GM21423 (cell line): ENCODE results near the gene ATRAID.
"Not testable (repeated sequence)": the region's sequence is repeated elsewhere in the genome, so short reads cannot be mapped to it uniquely, and the experiment has no call there.

Experiments used
- ATAC-seq: cut with Tn5 transposase; IDR thresholded peaks from one replicate; pipeline ENCODE4 v1.9.1; 2021; ENCODE audit warnings: mild to moderate bottlenecking, moderate library complexity; ENCODE audit not compliant: unreplicated experiment

The ATRAID gene, protein sequence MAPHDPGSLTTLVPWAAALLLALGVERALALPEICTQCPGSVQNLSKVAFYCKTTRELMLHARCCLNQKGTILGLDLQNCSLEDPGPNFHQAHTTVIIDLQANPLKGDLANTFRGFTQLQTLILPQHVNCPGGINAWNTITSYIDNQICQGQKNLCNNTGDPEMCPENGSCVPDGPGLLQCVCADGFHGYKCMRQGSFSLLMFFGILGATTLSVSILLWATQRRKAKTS

DNA sequence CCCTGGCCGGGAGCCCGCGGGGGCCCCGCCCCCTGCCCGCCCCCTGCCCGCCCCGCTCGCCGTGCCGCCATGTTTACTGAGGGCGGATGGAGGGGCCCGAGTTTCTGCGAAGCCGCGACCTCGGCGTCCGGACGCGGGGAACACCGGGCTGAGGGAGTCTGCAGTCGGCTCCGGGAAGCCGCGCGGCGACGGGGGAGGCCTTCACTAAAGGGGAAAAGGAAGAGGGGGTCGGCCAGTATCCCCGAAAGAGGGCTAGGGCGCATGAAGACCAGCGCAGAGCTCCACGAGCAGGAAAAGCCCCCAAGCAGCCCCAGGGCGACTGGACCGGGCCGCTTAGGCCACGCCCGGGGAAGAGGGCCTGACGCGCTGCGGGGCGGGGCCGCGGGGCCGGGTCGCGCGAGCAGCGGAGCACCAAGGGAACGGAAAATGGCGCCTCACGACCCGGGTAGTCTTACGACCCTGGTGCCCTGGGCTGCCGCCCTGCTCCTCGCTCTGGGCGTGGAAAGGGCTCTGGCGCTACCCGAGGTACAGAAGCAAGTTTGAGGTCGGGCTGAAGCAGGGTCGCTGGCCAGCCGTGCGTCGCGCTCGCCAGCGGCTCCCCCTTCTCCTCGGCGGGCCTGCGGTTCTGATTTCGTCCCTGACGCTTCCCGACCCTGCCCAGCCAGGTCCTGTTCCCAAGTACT is at the start of gene ATRAID, which contains the start of gene SLC5A6:
Gene ATRAID (plus strand): TSS at position 99 of the 683 bp plus-strand sequence. CDS start 328 bp downstream, at position 427.
Gene SLC5A6 (minus strand): TSS at position 326 of the 683 bp plus-strand sequence. CDS start 4,618 bp downstream, outside the sequence.
- ATAC-seq = peak; percentile 80

DNA sequence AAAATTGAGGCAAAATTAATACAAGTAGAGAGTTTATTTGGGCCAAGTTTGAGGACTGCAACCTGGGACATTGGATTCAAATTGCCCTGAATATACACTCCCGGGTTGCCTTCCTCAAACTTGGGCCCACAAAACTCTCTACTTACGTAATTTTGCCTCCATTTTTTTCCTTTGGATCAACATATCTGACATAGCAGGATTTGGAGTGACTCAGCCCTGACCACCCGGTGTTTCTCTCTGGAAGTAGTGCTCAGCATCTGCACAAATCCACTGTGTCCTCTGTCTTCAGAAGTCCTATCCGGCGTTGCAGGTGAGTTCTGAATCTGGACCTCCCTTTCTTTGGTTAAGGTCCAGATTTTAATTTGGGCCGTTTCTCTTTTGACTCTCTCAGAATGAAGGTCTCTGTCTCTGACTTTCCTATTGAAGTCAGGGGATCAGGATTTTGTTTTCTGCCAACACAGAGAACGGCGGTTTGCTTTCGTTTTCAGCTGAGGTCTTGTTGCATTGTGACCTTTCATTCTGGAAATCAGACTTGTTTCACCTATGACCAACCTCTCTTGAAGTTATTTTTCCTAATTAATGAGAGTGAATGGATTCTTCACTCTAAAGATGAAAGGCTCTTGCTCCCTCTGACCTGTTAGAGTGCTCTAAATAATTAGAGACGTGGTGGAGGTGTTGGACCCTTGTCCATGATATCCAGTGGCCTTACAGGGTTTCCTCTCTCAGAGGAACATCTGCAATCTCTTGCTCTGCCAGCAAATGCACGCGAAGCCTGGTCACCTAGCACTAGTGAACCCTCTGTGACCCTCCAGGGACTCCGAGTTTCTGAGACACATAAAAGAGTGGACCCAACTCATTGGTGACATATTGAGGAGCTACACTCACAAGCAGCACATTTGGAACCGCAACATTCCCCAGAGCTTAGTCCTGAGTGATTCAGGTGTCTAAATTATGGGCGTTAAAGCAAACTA is 49.4 kb upstream of the ATRAID start:
- ATAC-seq = no peak

DNA sequence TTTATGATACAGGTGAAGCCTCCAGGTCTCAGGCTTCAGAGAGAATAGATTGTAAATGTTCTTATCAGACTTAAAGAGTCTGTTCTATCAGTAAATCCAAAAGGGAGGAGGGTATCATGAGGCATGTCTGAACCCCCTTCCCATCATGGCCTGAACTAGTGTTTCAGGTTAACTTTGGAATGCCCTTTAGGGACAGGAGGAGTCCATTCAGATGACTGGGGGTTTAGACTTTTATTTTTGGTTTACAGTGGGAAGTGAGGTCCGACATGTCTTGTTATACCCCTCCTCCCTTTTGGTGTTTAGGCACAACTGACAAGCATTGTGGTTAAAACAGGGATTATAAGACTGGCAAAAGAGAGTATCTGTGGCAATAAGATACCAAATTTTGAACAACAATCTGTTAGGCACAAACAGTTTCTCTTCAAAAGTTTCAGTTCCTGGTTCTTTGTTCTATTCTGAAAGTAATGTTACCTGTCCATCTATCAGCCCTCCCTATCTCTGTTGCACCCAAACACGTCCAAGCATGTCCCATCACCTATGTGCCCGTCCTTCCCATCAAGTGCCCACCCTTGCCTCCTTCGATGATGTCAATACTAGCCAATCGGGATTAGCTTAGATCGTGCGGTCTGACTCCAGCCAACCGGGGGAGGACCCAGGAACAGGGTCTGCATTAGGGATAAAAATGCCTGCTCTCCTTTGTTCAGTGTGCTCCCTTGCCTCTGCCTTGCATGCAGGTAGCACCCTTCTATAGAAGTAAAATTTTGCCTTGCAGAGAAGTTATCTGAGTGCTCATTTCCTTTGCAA is 46.7 kb upstream of the ATRAID start:
- no peak for ATAC-seq

DNA sequence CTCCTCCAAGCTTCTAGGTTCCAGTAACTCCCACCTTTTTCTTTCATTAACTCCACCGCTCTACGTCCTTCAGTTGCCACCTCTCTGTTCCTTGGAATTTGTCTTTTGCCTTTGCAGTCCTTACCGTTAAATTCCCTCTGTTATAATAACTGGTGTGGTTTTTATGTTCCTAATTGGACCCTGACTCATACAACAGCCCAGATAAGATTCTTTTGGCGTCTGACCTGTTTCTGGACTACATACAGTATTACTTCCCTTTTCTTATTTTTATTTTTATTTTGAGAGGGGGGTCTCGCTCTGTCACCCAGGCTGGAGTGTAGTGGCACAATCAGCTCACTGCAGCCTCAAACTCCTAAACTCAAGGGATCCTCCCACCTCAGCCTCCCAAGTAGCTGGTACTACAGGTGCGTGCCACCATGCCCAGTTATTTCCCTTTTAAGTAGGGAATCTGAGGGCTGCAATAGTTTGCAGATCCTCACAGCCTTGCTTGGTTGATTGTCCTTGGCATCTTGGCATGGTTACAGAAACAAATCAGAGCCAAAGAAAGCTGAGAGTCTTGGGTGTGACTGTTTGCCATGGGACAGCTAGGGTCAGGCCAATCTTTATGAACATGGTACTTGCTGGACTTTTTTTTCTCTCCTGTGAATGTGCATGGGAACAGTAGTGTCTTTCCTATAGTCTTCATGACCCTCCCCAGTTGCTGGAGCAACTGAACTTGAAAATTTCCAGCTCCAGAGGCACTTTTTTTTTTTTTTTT is 41.1 kb upstream of the ATRAID start:
- no peak for ATAC-seq

DNA sequence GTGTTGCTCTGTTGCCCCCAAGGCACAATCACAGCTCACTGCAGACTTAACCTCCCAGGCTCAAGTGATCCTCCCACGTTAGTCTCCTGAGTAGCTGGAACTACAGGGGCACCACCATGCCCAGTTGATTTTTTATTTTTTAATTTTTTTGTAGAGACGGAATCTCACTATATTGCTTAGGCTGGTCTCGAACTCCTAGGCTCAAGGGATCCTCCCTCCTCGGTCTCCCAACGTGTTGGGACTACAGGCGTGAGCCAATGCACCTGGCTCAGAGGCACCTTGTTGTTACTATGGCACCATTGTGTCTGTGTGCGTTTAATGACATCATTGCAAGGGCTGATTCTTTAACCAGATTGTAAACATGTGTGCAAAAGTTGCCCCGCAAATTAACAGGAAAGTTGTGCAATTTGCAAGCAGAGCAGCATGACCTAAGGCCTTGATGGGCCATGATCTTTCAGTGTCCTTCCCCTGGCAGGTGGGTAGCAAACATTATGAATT is 40.4 kb upstream of the ATRAID start:
- no peak for ATAC-seq

DNA sequence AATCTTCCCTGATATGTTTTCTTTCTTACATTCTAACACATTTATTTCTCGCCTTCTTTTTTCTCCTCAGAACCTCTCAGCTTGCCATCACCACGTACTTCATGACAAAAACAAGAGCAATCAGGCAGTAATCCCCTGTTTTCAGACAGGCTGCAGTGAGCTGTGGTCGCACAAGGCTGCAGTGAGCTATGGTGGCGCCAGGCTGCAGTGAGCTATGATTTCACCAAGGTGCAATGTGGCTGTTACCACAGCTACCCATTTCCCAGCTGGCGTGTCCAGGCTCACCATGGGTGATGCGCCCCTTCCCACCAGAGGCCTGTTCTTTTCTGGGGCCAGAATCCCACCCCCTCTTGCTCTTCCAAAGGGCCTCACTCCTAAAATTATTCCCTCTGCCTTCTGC is 37.2 kb upstream of the ATRAID start:
- ATAC-seq = no peak

DNA sequence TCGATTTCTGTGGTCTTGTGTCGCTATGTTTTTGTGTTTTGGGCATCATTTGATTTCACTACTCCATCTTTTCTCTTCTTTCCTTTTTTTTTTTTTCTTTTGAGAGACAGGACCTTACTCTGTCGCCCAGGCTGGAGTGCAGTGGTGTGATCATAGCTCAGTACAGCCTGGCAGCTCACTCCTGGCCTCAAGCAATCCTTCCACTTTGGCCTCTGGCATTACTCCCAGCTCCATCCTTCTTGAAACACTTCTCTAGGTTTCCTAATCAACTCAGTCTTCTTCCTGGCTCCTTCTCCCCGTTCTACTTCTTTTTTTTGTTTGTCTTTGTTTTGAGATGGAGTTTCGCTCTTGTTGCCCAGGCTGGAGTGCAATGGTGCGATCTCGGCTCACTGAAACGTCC is 36.5 kb upstream of the ATRAID start:
- ATAC-seq = no peak

DNA sequence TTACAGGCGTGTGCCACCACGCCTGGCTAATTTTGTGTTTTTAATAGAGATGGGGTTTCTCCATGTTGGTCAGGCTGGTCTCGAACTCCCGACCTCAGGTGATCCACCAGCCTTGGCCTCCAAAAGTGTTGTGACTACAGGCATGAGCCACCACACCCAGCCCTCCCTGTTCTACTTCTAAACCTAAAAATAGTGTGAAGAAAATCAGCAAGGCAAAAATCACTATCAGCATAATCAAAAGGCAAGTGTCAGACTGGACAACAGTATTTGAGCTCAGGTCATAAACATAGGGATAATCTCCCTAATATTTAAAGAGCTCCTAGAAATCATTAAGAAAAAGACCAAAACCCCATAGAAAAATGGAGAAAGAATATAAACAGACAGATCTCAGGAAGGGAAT is 36.1 kb upstream of the ATRAID start:
- ATAC-seq = not testable (repeated sequence)

DNA sequence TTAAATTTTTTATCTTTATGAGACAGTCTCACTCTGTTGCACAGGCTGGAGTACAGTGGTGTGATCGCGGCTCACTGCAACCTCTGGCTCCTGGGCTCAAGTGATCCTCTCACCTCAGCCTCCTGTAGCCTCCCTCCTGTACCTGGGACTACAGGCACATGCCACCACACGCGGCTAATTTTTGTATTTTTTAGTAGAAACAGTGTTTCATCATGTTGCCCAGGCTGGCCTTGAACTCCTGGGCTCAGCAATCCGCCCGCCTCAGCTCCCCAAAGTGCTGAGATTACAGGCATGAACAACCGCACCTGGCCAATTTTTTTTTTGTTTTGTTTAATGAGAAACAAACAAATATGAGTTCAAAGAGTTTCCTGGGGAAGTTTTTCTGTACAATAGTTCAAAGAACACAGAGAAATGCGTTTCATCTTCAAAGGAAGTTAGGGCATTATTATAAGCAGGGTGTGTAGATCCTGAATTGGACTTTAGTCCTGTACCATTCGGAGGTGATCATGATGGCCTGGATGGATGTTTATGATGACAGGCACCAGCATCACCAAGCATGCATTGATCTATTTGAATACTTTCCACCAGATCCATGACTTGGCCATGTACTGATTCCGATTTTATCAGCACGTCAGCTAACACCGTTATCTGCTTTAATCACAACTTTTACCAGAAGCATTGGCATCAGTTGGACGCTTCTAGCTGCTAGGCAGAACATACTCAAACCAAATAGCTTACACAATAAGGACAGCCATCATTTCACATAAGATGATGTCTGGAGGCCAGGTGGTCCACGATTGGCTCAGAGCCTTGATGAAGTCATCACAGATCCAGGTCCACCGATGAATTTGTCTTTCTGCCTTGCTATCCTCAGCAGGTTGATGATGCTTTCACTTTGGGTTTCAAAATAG is 34.1 kb upstream of the ATRAID start:
- no peak for ATAC-seq

DNA sequence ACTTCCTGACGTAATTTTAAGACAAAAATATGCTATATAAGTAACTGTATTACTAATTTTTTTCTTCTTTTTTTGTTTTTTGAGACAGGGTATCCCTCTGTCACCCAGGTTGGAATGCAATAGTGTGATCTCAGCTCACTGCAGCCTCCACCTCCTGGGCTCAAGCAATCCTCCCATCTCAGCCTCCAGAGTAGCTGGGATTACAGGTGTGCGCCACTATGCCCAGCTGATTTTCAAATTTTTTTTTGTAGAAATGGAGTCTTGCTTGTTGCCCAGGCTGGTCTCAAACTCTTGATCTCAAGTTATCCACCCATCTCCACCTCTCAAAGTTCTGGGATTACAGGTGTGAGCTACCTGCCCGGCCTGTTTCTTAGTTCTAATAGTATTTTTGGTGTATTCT is 33.4 kb upstream of the ATRAID start:
- no peak for ATAC-seq

DNA sequence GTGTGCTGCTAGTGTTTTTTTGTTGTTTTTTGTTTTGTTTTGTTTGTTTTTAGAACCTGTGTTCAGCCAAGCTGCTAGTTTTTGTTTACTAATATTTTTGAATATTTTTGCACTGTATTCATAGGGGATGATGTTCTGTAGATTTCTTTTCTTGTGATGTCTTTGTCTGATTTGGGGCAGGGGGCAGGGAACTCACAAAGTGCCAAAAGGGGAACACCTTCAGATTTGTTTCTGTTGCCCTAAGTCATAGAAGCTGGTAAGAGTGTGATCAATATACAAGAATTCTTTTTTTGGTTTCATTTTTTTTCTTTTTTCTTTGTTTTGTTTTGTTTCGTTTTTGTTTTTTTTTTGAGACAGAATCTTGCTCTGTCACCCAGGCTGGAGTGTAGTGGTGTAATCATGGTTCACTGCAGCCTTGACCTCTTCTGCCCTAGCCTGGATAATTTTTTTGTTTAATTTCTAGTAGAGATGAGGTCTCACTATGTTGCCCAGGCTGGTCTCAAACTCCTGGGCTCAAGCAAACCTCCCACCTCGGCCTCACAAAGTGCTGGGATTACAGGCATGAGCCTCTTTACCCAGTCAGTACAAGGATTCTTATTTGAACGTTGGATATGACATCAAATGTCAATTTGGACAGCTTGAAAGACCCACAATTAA is 32.4 kb upstream of the ATRAID start:
- no peak for ATAC-seq

DNA sequence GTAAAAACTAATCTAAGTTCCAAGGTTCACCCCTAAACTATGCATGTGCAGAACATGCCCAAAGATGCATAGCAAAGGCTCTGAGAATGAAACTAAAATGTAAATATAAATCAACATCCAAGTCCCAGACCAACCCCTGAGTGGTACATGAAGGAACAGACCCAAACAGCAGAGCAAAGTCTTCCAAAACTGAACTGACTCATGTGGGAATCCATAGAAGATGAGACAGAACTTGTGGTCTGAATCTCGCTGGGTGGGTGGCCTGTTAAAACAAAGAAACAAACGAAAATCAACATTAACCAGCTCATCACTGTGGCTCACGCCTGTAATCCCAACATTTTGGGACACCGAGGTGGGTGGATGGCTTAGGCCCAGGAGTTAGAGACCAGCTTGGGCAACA is 29.5 kb upstream of the ATRAID start:
- no peak for ATAC-seq

DNA sequence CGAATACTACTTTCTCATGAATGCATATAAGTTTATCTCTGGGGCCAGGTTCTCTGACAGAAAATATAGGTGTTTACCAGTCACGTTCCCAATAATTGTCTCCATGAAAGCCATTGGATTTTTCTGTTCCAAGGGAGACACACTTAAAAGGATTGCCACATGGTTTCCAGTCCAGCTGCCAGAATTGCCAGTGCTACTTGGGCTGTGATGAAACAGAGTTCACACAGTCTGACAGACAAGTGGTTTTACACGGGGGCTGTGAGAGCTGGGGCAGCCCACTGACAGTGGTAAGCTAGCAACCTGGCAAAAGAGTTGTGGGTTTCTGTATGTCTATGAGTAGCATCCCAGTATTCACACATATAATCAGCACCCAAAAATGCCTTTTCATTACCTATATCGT is 27.7 kb upstream of the ATRAID start:
- no peak for ATAC-seq

DNA sequence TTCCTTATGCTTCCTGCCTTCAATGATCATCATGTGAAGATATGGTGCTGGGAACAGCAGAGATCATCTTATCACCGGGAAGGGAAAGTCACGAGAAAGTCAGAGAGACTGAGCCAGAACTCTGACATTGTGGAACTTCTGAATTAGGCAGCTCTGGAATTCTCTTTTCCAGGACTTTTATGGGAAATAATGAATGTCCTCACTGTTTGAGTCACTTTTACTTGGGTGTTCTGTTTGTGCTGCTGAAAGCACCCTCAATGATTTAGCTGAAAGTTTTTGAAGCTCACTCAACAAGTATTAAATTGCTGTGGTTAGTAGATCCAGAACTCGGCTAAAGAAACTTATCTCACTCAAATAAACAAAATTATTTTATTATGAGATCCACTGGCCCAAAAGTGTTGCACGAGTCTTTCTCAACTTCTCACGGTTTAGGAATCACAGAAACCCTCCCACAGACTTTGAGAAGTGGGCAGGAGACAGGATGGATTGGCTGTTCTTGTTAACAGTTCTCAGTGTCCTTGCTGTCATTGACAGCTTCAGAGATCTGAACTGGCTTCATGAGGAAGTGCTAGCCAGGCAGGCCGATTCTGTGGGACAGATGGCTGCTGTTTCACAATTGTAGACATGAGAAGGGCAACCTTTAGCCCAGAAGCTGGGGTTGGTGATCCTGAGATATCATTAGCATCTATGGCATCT is 26.4 kb upstream of the ATRAID start:
- no peak for ATAC-seq

DNA sequence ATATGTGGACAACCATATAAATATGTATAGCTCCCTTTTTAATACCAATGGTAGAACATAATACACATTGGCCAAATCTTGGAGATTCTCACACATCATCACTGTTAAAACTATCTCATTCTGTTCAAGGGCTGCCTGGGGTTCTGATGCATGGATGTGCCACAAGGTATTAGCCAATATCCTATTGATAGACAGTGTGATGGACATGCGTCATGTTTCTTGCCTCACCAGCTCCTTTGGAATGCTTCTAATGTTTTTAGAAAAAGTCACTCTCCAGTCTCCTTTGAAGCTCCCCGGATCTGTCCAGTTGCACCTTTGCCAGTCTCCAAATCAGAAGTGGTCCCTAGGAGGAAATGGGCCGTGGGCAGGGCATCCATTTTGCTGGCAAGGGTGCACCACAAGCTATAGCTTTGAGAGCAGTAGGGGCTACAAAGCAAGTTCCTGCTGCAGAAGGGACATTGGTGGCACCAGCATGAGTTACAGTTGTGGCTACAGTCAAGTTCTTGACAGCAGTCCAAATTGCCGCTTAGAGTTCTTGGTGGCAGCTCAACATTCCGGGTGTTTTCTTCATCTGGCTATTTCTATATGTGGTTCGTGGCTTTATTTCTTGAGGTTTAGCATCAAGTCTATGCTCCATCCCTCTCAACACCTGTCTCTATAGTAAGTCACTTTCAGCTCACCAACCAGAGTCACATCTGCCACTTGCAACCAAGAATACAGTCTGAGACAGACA is 25.1 kb upstream of the ATRAID start:
- ATAC-seq = no peak

DNA sequence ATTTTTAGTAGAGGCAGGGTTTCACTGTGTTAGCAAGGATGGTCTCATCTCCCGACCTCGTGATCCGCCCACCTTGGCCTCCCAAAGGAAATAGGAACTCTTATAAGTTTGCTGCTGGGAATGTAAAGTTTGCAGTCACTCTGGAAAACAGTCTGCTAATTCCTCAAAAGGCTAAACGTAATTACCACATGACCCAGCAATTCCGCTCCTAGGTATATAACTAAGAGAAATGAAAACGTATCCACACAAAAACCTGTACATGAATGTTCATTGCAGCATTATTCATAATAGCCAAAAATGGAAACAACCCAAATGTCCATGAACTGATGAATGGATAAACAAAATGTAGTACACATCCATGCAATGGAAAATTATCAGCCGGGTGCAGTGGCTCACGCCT is 21.9 kb upstream of the ATRAID start:
- ATAC-seq = no peak
